Hepatocyte (in vitro differentiated cells): Measurements from ENCODE around the gene GNG7. TPM values are rescaled to one million over a fixed set of nuclear protein-coding genes. Genes with fewer than 3 reads are reported as not detected.

ENCODE experiments used
- DNase-seq: peaks from one replicate; pipeline ENCODE4 v3.0.0-alpha.2; 2016; ENCODE audit warnings: low spot score
- H2AFZ ChIP-seq: fragments of 200-600 bp; sonication (generic); 2 replicates; pipeline ENCODE4 v1.6.0; 2016; ENCODE audit warnings: antibody characterized with exemption, mild to moderate bottlenecking
- H3K27ac ChIP-seq: fragments of 200-600 bp; sonication (generic); 2 replicates; pipeline ENCODE4 v1.5.1; 2016; ENCODE audit warnings: mild to moderate bottlenecking
- H3K27me3 ChIP-seq: fragments of 200-600 bp; sonication (generic); 2 replicates; pipeline ENCODE4 v1.6.1; 2016
- H3K36me3 ChIP-seq: fragments of 200-600 bp; sonication (generic); replicated peaks from 2 replicates; pipeline ENCODE4 v1.5.1; 2016; ENCODE audit warnings: low read depth; ENCODE audit not compliant: insufficient read depth
- H3K4me1 ChIP-seq: fragments of 200-600 bp; sonication (generic); 2 replicates; pipeline ENCODE4 v1.5.1; 2016; ENCODE audit warnings: mild to moderate bottlenecking, moderate library complexity; ENCODE audit not compliant: insufficient read depth
- H3K4me2 ChIP-seq: fragments of 200-600 bp; sonication (generic); 2 replicates; pipeline ENCODE4 v1.6.0; 2016
- H3K4me3 ChIP-seq: fragments of 200-600 bp; sonication (generic); 2 replicates; pipeline ENCODE4 v1.5.1; 2016; ENCODE audit warnings: mild to moderate bottlenecking
- H3K79me2 ChIP-seq: fragments of 200-600 bp; sonication (generic); 2 replicates; pipeline ENCODE4 v1.6.0; 2017; ENCODE audit warnings: mild to moderate bottlenecking
- H3K9me2 ChIP-seq: fragments of 200-600 bp; sonication (generic); replicated peaks from 2 replicates; pipeline ENCODE4 v1.6.0; 2017; ENCODE audit warnings: mild to moderate bottlenecking; ENCODE audit not compliant: insufficient read depth
- H3K9me3 ChIP-seq: fragments of 200-600 bp; sonication (generic); 2 replicates; pipeline ENCODE4 v1.5.1; 2016; ENCODE audit warnings: low read depth, mild to moderate bottlenecking
- H4K20me1 ChIP-seq: fragments of 200-600 bp; sonication (generic); 2 replicates; pipeline ENCODE4 v1.6.0; 2016; ENCODE audit warnings: mild to moderate bottlenecking; ENCODE audit not compliant: insufficient read depth, poor library complexity, severe bottlenecking
- EZH2 ChIP-seq: fragments of 200-600 bp; sonication (generic); IDR thresholded peaks from 2 replicates; pipeline ENCODE4 v1.6.1; 2016; ENCODE audit warnings: antibody characterized with exemption, mild to moderate bottlenecking, borderline replicate concordance
- EZH2phosphoT487 ChIP-seq: fragments of 200-600 bp; sonication (generic); IDR thresholded peaks from one replicate; pipeline ENCODE4 v1.6.1; 2018; ENCODE audit warnings: antibody characterized with exemption, mild to moderate bottlenecking, low read depth, moderate library complexity; ENCODE audit not compliant: unreplicated experiment, severe bottlenecking
- WGBS: methylation state at CpG from one replicate; pipeline ENCODE4 v1.1.6; 2016; ENCODE audit warnings: low lambda C conversion rate; ENCODE audit errors: missing lambda C conversion rate; 5-methylcytosine and 5-hydroxymethylcytosine counted together
- polyA plus RNA-seq: library from polyadenylated mRNA; unstranded; fragments of >200 nt; fragmentation: Nextera tagmentation; extraction: Ambion mirVana; gene quantifications from 2 replicates; pipeline ENCODE4 v1.2.1, GENCODE V29; 2016
- total RNA-seq: library from RNA; depleted of rRNA; stranded (reverse); fragments of >200 nt; gene quantifications from 2 replicates; pipeline ENCODE4 v1.2.3, GENCODE V29; 2014
- TF ChIP-seq, protein P1 (sequence below): fragments of 200-600 bp; sonication (generic); IDR thresholded peaks from 2 replicates; pipeline ENCODE4 v1.5.1; 2016; ENCODE audit warnings: antibody characterized with exemption, mild to moderate bottlenecking; ENCODE audit not compliant: poor library complexity

The GNG7 gene
- total and polyA plus RNA-seq, 2 experiments from 2014 or later: 1.2 to 1.9 TPM

GRCh38 chr19:2641332-2641698 lies 61.2 kb downstream of the GNG7 start:
- 88% methylated on average over 6 of the region's 7 CpGs for WGBS
- no peaks in the 10 kb centered on the region for H3K27me3 ChIP-seq
- H3K4me1 ChIP-seq: peaks cover 3% of the 10 kb centered on the region
- H4K20me1 ChIP-seq: no peaks in the 10 kb centered on the region
- no peak overlapping the region for H3K4me3 ChIP-seq
- H3K4me2 ChIP-seq: no peak overlapping the region
- TF ChIP-seq, protein P1, sequence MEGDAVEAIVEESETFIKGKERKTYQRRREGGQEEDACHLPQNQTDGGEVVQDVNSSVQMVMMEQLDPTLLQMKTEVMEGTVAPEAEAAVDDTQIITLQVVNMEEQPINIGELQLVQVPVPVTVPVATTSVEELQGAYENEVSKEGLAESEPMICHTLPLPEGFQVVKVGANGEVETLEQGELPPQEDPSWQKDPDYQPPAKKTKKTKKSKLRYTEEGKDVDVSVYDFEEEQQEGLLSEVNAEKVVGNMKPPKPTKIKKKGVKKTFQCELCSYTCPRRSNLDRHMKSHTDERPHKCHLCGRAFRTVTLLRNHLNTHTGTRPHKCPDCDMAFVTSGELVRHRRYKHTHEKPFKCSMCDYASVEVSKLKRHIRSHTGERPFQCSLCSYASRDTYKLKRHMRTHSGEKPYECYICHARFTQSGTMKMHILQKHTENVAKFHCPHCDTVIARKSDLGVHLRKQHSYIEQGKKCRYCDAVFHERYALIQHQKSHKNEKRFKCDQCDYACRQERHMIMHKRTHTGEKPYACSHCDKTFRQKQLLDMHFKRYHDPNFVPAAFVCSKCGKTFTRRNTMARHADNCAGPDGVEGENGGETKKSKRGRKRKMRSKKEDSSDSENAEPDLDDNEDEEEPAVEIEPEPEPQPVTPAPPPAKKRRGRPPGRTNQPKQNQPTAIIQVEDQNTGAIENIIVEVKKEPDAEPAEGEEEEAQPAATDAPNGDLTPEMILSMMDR: no peak
- TF ChIP-seq EZH2: no peak
- no peaks in the 10 kb centered on the region for H3K9me2 ChIP-seq
- no peaks in the 10 kb centered on the region for H3K79me2 ChIP-seq
- H3K9me3 ChIP-seq: no peaks in the 10 kb centered on the region
- H3K36me3 ChIP-seq: no peaks in the 10 kb centered on the region
- no peak for DNase-seq
- H3K27ac ChIP-seq: no peak overlapping the region
- no peak overlapping the region for H2AFZ ChIP-seq

GRCh38 chr19:2640563-2641331 lies 61.7 kb downstream of the GNG7 start:
- DNase-seq: no peak
- H2AFZ ChIP-seq: no peak overlapping the region
- H3K36me3 ChIP-seq: no peaks in the 10 kb centered on the region
- H3K9me2 ChIP-seq: no peaks in the 10 kb centered on the region
- no peaks in the 10 kb centered on the region for H4K20me1 ChIP-seq
- no peak overlapping the region for H3K4me2 ChIP-seq
- TF ChIP-seq EZH2 (no peak), EZH2phosphoT487 (no peak)
- TF ChIP-seq, protein P1: no peak
- no peaks in the 10 kb centered on the region for H3K79me2 ChIP-seq
- peaks cover 3% of the 10 kb centered on the region for H3K4me1 ChIP-seq
- H3K4me3 ChIP-seq: no peak overlapping the region
- WGBS: 92% methylated on average over 17 of the region's 17 CpGs
- no peaks in the 10 kb centered on the region for H3K27me3 ChIP-seq
- no peak overlapping the region for H3K27ac ChIP-seq
- H3K9me3 ChIP-seq: no peaks in the 10 kb centered on the region

GRCh38 chr19:2639999-2640398 lies 62.5 kb downstream of the GNG7 start:
- no peaks in the 10 kb centered on the region for H3K36me3 ChIP-seq
- no peak overlapping the region for H2AFZ ChIP-seq
- no peak overlapping the region for H3K4me2 ChIP-seq
- peaks cover 3% of the 10 kb centered on the region for H3K4me1 ChIP-seq
- no peak overlapping the region for H3K27ac ChIP-seq
- H3K27me3 ChIP-seq: no peaks in the 10 kb centered on the region
- H3K9me2 ChIP-seq: no peaks in the 10 kb centered on the region
- H4K20me1 ChIP-seq: no peaks in the 10 kb centered on the region
- no peak overlapping the region for H3K4me3 ChIP-seq
- no peaks in the 10 kb centered on the region for H3K9me3 ChIP-seq
- WGBS: no CpG with 5 or more reads among the region's 2 CpGs
- H3K79me2 ChIP-seq: no peaks in the 10 kb centered on the region
- TF ChIP-seq, protein P1: no peak
- TF ChIP-seq EZH2phosphoT487 (no peak), EZH2 (no peak)
- DNase-seq: no peak
